H1 (cell line): ENCODE data around the gene CD47. TPM values are rescaled to one million over a fixed set of nuclear protein-coding genes. Genes with fewer than 3 reads are reported as not detected.

Source experiments
- CTCF ChIA-PET: fragments of 300-600 bp; sonication (Branson Sonifier 250); formaldehyde crosslinking; loops from one replicate; lab custom pipeline; 2021; ENCODE audit not compliant: partially characterized antibody; lab: Charles Lee
- POLR2A ChIA-PET: fragments of 300-600 bp; sonication (Branson Sonifier 250); formaldehyde crosslinking; loops from one replicate; lab custom pipeline; 2021; ENCODE audit warnings: inconsistent platforms; ENCODE audit not compliant: partially characterized antibody; lab: Charles Lee
- DNase-seq, 2 experiments: peaks; one replicate each; pipeline versions ENCODE4 v3.0.0 to v3.0.0-alpha.2; 2010 to 2022; ENCODE audit warnings: low spot score in 2 of 2, low read depth in 1 of 2, mixed read lengths in 1 of 2
- FAIRE-seq: peaks from 2 replicates; lab custom pipeline; 2011; peaks lifted over from hg19 to GRCh38; lab: Jason Lieb, UNC
- H2AFZ ChIP-seq: 2 replicates; pipeline ENCODE4 v1.8.1; 2012; ENCODE audit warnings: low read length, inconsistent platforms
- H2AK5ac ChIP-seq: 2 replicates; pipeline ENCODE4 v1.6.1; 2013; ENCODE audit warnings: low read depth, low read length
- H2BK120ac ChIP-seq: replicated peaks from 2 replicates; pipeline ENCODE3; 2013; ENCODE audit warnings: low read depth, low read length, inconsistent platforms
- H2BK12ac ChIP-seq: 2 replicates; pipeline ENCODE4 v1.6.1; 2013; ENCODE audit warnings: low read depth, low read length
- H2BK15ac ChIP-seq: 2 replicates; pipeline ENCODE4 v1.6.1; 2013; ENCODE audit warnings: low read length
- H2BK20ac ChIP-seq: 2 replicates; pipeline ENCODE4 v1.6.1; 2013; ENCODE audit warnings: low read length
- H2BK5ac ChIP-seq: 2 replicates; pipeline ENCODE4 v1.6.1; 2013; ENCODE audit warnings: low read depth, low read length
- H3K14ac ChIP-seq: 2 replicates; pipeline ENCODE4 v1.6.1; 2013; ENCODE audit warnings: inconsistent platforms; ENCODE audit not compliant: insufficient read length
- H3K18ac ChIP-seq: 2 replicates; pipeline ENCODE4 v1.6.1; 2013; ENCODE audit warnings: low read length; ENCODE audit errors: extremely low read depth
- H3K23ac ChIP-seq: 2 replicates; pipeline ENCODE4 v1.6.1; 2013; ENCODE audit warnings: inconsistent platforms; ENCODE audit not compliant: insufficient read length
- H3K23me2 ChIP-seq: 2 replicates; pipeline ENCODE4 v1.6.1; 2013; ENCODE audit warnings: low read depth, low read length
- H3K27ac ChIP-seq: 2 replicates; pipeline ENCODE4 v1.6.1; 2011; ENCODE audit warnings: low read depth, low read length, inconsistent platforms
- H3K27me3 ChIP-seq, 4 experiments: replicated peaks in 1 of 4; 1 replicate in 1 of 4; 2 replicates in 3 of 4; pipeline versions ENCODE4 v1.6.1 to v1.8.1; 2011 to 2013; ENCODE audit warnings: low read length in 3 of 4, mild to moderate bottlenecking in 3 of 4, inconsistent platforms in 2 of 4, mixed read lengths in 2 of 4, moderate library complexity in 1 of 4; ENCODE audit not compliant: control insufficient read depth in 3 of 4, insufficient read depth in 3 of 4; ENCODE audit errors: extremely low read depth in 1 of 4
- H3K36me3 ChIP-seq, 4 experiments: 2 replicates each; pipeline versions ENCODE4 v1.6.1 to v1.8.1; 2011 to 2013; ENCODE audit warnings: mild to moderate bottlenecking in 4 of 4, low read length in 3 of 4, moderate library complexity in 2 of 4, control low read depth in 1 of 4, inconsistent platforms in 1 of 4; ENCODE audit not compliant: insufficient read depth in 4 of 4, control insufficient read depth in 2 of 4
- H3K4ac ChIP-seq: replicated peaks from 2 replicates; pipeline ENCODE3; 2013; ENCODE audit warnings: low read length, low read depth, mixed read lengths, inconsistent platforms; ENCODE audit not compliant: insufficient read length
- H3K4me1 ChIP-seq, 4 experiments: replicated peaks in 1 of 4; 1 replicate in 1 of 4; 2 replicates in 3 of 4; pipeline versions ENCODE4 v1.6.1 to v1.8.1; 2011 to 2013; ENCODE audit warnings: low read length in 3 of 4, inconsistent platforms in 2 of 4, mixed read lengths in 1 of 4; ENCODE audit not compliant: insufficient read depth in 4 of 4, control insufficient read depth in 3 of 4
- H3K4me2 ChIP-seq, 2 experiments: 2 replicates each; pipeline versions ENCODE4 v1.6.1 to v1.8.1; 2011 to 2013; ENCODE audit warnings: low read depth in 2 of 2, low read length in 2 of 2, control low read depth in 1 of 2, inconsistent platforms in 1 of 2, mild to moderate bottlenecking in 1 of 2; ENCODE audit not compliant: insufficient read depth in 1 of 2
- H3K4me3 ChIP-seq, 4 experiments: fragments of 200-600, 300-600 bp in 1 of 4; sonication (generic), shearing (Covaris generic), sonication (Bioruptor Twin) in 1 of 4; 2 replicates each; pipeline versions ENCODE4 v1.5.1 to v1.8.1; 2011 to 2016; ENCODE audit warnings: low read length in 4 of 4, low read depth in 3 of 4, control low read depth in 2 of 4, inconsistent platforms in 2 of 4, mild to moderate bottlenecking in 2 of 4, mixed read lengths in 1 of 4, moderate library complexity in 1 of 4; ENCODE audit not compliant: insufficient read depth in 2 of 4; ENCODE audit errors: extremely low read depth in 1 of 4
- H3K56ac ChIP-seq: replicated peaks from 2 replicates; pipeline ENCODE3; 2013; ENCODE audit warnings: low read depth, mild to moderate bottlenecking, mixed read lengths, low read length, inconsistent platforms; ENCODE audit not compliant: insufficient read length
- H3K79me1 ChIP-seq: 2 replicates; pipeline ENCODE4 v1.6.1; 2013; ENCODE audit warnings: low read depth, low read length, control low read depth
- H3K79me2 ChIP-seq, 2 experiments: 2 replicates each; pipeline versions ENCODE4 v1.6.1 to v1.8.1; 2012 to 2013; ENCODE audit warnings: low read length in 2 of 2, mild to moderate bottlenecking in 2 of 2, inconsistent platforms in 1 of 2; ENCODE audit not compliant: insufficient read depth in 2 of 2, control insufficient read depth in 1 of 2
- H3K9ac ChIP-seq, 4 experiments: replicated peaks in 1 of 4; 1 replicate in 1 of 4; 2 replicates in 3 of 4; pipeline versions ENCODE4 v1.6.1 to v1.8.1; 2011 to 2013; ENCODE audit warnings: low read depth in 3 of 4, low read length in 3 of 4, control low read depth in 2 of 4, mild to moderate bottlenecking in 2 of 4, moderate library complexity in 2 of 4, inconsistent platforms in 1 of 4; ENCODE audit errors: extremely low read depth in 1 of 4
- H3K9me3 ChIP-seq, 2 experiments: 2 replicates each; pipeline versions ENCODE4 v1.6.1 to v1.8.1; 2012 to 2013; ENCODE audit warnings: mild to moderate bottlenecking in 2 of 2, moderate library complexity in 2 of 2, control low read depth in 1 of 2, inconsistent platforms in 1 of 2, low read depth in 1 of 2, low read length in 1 of 2, mixed read lengths in 1 of 2; ENCODE audit not compliant: insufficient read depth in 2 of 2
- H4K20me1 ChIP-seq, 2 experiments: replicated peaks in 1 of 2; 2 replicates each; pipeline versions ENCODE3 to v1.8.1; 2011 to 2013; ENCODE audit warnings: inconsistent platforms in 2 of 2, low read length in 2 of 2, mild to moderate bottlenecking in 1 of 2; ENCODE audit not compliant: insufficient read depth in 2 of 2, control insufficient read depth in 1 of 2
- H4K5ac ChIP-seq: 2 replicates; pipeline ENCODE4 v1.6.1; 2013; ENCODE audit warnings: low read length, low read depth, mixed read lengths, inconsistent platforms; ENCODE audit not compliant: insufficient read length
- H4K8ac ChIP-seq: 2 replicates; pipeline ENCODE4 v1.8.0; 2013; ENCODE audit warnings: mild to moderate bottlenecking, moderate library complexity, low read length, inconsistent platforms; ENCODE audit not compliant: insufficient read depth; ENCODE audit errors: extremely low read depth
- H4K91ac ChIP-seq: replicated peaks from 2 replicates; pipeline ENCODE3; 2013; ENCODE audit warnings: low read length, mixed read lengths, inconsistent platforms; ENCODE audit not compliant: insufficient read length
- BRCA1 ChIP-seq: IDR thresholded peaks from 2 replicates; pipeline ENCODE4 v1.6.1; 2012; ENCODE audit warnings: low read depth, low read length, improper control_type of control experiment
- CREB1 ChIP-seq: IDR thresholded peaks from 2 replicates; pipeline ENCODE4 v1.6.1; 2012; ENCODE audit warnings: inconsistent platforms
- CTBP2 ChIP-seq: IDR thresholded peaks from 2 replicates; pipeline ENCODE4 v1.7.0; 2011; ENCODE audit warnings: borderline replicate concordance, mild to moderate bottlenecking, moderate library complexity, mixed read lengths, low read length; ENCODE audit not compliant: insufficient read depth, insufficient read length
- EGR1 ChIP-seq: IDR thresholded peaks from 2 replicates; pipeline ENCODE4 v1.6.1; 2011; ENCODE audit warnings: low read depth, low read length, borderline replicate concordance
- NANOG ChIP-seq: IDR thresholded peaks from 2 replicates; pipeline ENCODE4 v1.6.1; 2011; ENCODE audit warnings: low read length, low read depth, mild to moderate bottlenecking, inconsistent platforms; ENCODE audit not compliant: insufficient read depth, poor library complexity, severe bottlenecking
- ZNF274 ChIP-seq: IDR thresholded peaks from 2 replicates; pipeline ENCODE4 v1.7.0; 2012; ENCODE audit warnings: low read length, borderline replicate concordance; ENCODE audit errors: extremely low read depth
- WGBS, 2 experiments: shearing (Covaris generic) in 1 of 2; methylation state at CpG; one replicate each; pipeline versions ENCODE4 v1.1.6 to v1.1.7; 2013 to 2015; ENCODE audit warnings: low lambda C conversion rate in 2 of 2, mixed read lengths in 2 of 2, inconsistent platforms in 1 of 2, low coverage in 1 of 2, missing lambda C conversion rate in 1 of 2; ENCODE audit not compliant: insufficient replicate concordance in 2 of 2, insufficient coverage in 1 of 2, insufficient read length in 1 of 2; ENCODE audit errors: extremely low coverage in 1 of 2, missing lambda C conversion rate in 1 of 2; 5-methylcytosine and 5-hydroxymethylcytosine counted together
- polyA plus RNA-seq, 7 experiments: library from polyadenylated mRNA; depleted of rRNA in 3 of 7; stranded (reverse) in 5 of 7; unstranded in 2 of 7; fragments of >200 nt in 5 of 7; fragments of 200-250 nt in 2 of 7; gene quantifications; 1 replicate in 5 of 7; 2 replicates in 1 of 7; 4 replicates in 1 of 7; pipeline versions ENCODE4 v1.2.1 to v1.2.3, GENCODE V29; 2011 to 2013; ENCODE audit warnings: missing spikeins in 2 of 7, mixed read lengths in 2 of 7
- total RNA-seq: library from RNA; stranded (reverse); fragmentation: NEBNext Ultra II Directional; extraction: Animal tissue kit (Norgen Biotek cat#: 25700); gene quantifications from 2 replicates; pipeline ENCODE4 v1.2.1, GENCODE V29; 2021
- TF ChIP-seq, protein P1 (sequence below): IDR thresholded peaks from 2 replicates; pipeline ENCODE4 v1.6.1; 2011; ENCODE audit warnings: low read depth, mild to moderate bottlenecking, low read length; ENCODE audit not compliant: insufficient read depth

The CD47 gene
- total and polyA plus RNA-seq, 2 of the 8 experiments (the other 6 are each of a cell fraction or from before 2014, with no cell fraction given): 14.4 to 19.3 TPM

DNA sequence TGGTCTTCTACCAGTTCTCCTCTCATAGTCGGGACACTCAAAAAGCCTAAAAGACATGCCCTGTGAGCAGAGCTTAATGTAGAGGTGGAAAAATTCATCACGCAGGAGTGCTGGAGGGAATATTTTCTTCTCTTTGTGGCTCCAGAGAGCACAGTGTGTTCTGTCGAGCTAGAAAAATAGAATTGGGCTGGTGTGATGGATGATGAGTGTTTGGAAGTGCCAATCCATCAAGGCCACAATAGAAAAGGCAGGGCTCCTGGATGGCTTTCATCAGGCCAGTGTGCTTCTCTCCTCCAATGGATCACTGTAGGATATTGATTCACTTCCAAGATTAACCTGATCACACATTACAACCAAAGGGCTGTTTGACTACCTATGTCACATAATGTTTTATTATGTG is 65.7 kb downstream of the CD47 start:
- POLR2A ChIA-PET: no interaction called here

More for the DNA sequence above, 65.7 kb downstream of the CD47 start:
- no peaks in the 10 kb centered on the region for H3K79me2 ChIP-seq
- H4K5ac ChIP-seq: no peak overlapping the region
- no peak overlapping the region for H2BK20ac ChIP-seq
- no peak overlapping the region for H2BK15ac ChIP-seq
- H4K91ac ChIP-seq: no peak overlapping the region
- no peak overlapping the region for H3K4me2 ChIP-seq
- no peak overlapping the region for H3K14ac ChIP-seq
- H4K20me1 ChIP-seq: no peaks in the 10 kb centered on the region
- no peaks in the 10 kb centered on the region for H3K23me2 ChIP-seq
- no peaks in the 10 kb centered on the region for H3K36me3 ChIP-seq
- no peak overlapping the region for H3K9ac ChIP-seq
- H2BK120ac ChIP-seq: no peak overlapping the region
- H3K79me1 ChIP-seq: no peaks in the 10 kb centered on the region
- no peak overlapping the region for H4K8ac ChIP-seq
- no peak overlapping the region for H2AK5ac ChIP-seq
- FAIRE-seq (no peak), DNase-seq (no peak)
- H3K56ac ChIP-seq: no peak overlapping the region
- WGBS, 2 experiments: 94% methylated on average over 3 of the region's 3 CpGs; no CpG with 5 or more reads in 1 of the 2 experiments
- H3K4me3 ChIP-seq: no peak overlapping the region
- TF ChIP-seq CTBP2: no peak
- TF ChIP-seq, protein P1, sequence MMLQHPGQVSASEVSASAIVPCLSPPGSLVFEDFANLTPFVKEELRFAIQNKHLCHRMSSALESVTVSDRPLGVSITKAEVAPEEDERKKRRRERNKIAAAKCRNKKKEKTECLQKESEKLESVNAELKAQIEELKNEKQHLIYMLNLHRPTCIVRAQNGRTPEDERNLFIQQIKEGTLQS: no peak
- no peak for TF ChIP-seq ZNF274
- TF ChIP-seq EGR1: no peak
- TF ChIP-seq NANOG: no peak
- no peak for TF ChIP-seq CREB1
- no peak for TF ChIP-seq BRCA1
- no peaks in the 10 kb centered on the region for H3K27me3 ChIP-seq
- H3K23ac ChIP-seq: no peak overlapping the region
- no peak overlapping the region for H3K4ac ChIP-seq
- H3K18ac ChIP-seq: no peak overlapping the region
- no peak overlapping the region for H3K27ac ChIP-seq
- peaks cover 0 to 4% (median under 1%) of the 10 kb centered on the region in 4 experiments; a peak in 1 of 7 replicates for H3K4me1 ChIP-seq
- no peak overlapping the region for H2BK12ac ChIP-seq
- H2BK5ac ChIP-seq: no peak overlapping the region
- no peak overlapping the region for H2AFZ ChIP-seq
- peaks cover 4 to 8% of the 10 kb centered on the region in 2 experiments; a peak in 1 of 4 replicates for H3K9me3 ChIP-seq
- CTCF ChIA-PET: interaction anchor here (1.9 kb wide), 1 partner anchor 10 kb away, joined by 4 read pairs; no protein-coding TSS in a partner anchor
